Endothelial cell of umbilical vein (primary cell): ENCODE data around the gene SLC66A2. TPM values are rescaled to one million over a fixed set of nuclear protein-coding genes. Genes with fewer than 3 reads are reported as not detected.

Source experiments
- BruUV-seq: library from RNA; stranded (reverse); fragments of 400-500 nt; replicated peaks from 2 replicates; lab custom pipeline; 2021; lab: Mats Ljungman, UMichigan
- CTCF ChIA-PET: fragments of 300-600, 350-600 bp; sonication (Branson Sonifier 250); formaldehyde crosslinking; loops from one replicate; lab custom pipeline; 2021; ENCODE audit warnings: antibody characterized with exemption, inconsistent platforms; lab: Charles Lee
- POLR2A ChIA-PET: fragments of 300-600, 350-600 bp; sonication (Branson Sonifier 250); formaldehyde crosslinking; loops from one replicate; lab custom pipeline; 2021; ENCODE audit warnings: antibody characterized with exemption, inconsistent platforms; lab: Charles Lee
- DNase-seq: peaks from one replicate; pipeline ENCODE4 v3.0.0-alpha.2; 2011; ENCODE audit warnings: low read depth, low spot score
- FAIRE-seq: peaks from 2 replicates; lab custom pipeline; 2011; peaks lifted over from hg19 to GRCh38; lab: Jason Lieb, UNC
- H2AFZ ChIP-seq: 2 replicates; pipeline ENCODE4 v1.6.0; 2012; ENCODE audit warnings: low read depth, low read length, control low read depth, inconsistent platforms
- H3K27ac ChIP-seq: 2 replicates; pipeline ENCODE4 v1.5.1; 2011; ENCODE audit warnings: low read depth, mild to moderate bottlenecking, control low read depth, low read length, moderate library complexity; ENCODE audit not compliant: insufficient read depth
- H3K27me3 ChIP-seq, 2 experiments: 2 replicates each; pipeline versions ENCODE4 v1.6.0 to v1.6.1; 2011; ENCODE audit warnings: low read length in 2 of 2, mixed read lengths in 1 of 2; ENCODE audit not compliant: control insufficient read depth in 2 of 2, insufficient read depth in 2 of 2
- H3K36me3 ChIP-seq, 2 experiments: 2 replicates in 1 of 2; 3 replicates in 1 of 2; pipeline ENCODE4 v1.5.1; 2011; ENCODE audit warnings: low read length in 2 of 2, mild to moderate bottlenecking in 1 of 2, moderate library complexity in 1 of 2; ENCODE audit not compliant: control insufficient read depth in 2 of 2, insufficient read depth in 2 of 2; ENCODE audit errors: extremely low read depth in 1 of 2
- H3K4me1 ChIP-seq: 3 replicates; pipeline ENCODE4 v1.5.1; 2011; ENCODE audit warnings: mild to moderate bottlenecking, low read length; ENCODE audit not compliant: control insufficient read depth, insufficient read depth; ENCODE audit errors: extremely low read depth
- H3K4me2 ChIP-seq: 2 replicates; pipeline ENCODE4 v1.6.1; 2011; ENCODE audit warnings: low read length, control low read depth, mixed read lengths; ENCODE audit not compliant: insufficient read depth
- H3K4me3 ChIP-seq, 3 experiments: fragments of 200-600 bp in 1 of 3; sonication (generic), shearing (Covaris generic) in 1 of 3; replicated peaks in 1 of 3; 2 replicates each; pipeline ENCODE4 v1.5.1; 2011 to 2016; ENCODE audit warnings: control low read depth in 3 of 3, low read length in 3 of 3, mild to moderate bottlenecking in 2 of 3, inconsistent platforms in 1 of 3, low read depth in 1 of 3, moderate library complexity in 1 of 3; ENCODE audit not compliant: insufficient read depth in 1 of 3
- H3K79me2 ChIP-seq: 2 replicates; pipeline ENCODE4 v1.6.0; 2012; ENCODE audit warnings: low read length, inconsistent platforms; ENCODE audit not compliant: control insufficient read depth, insufficient read depth
- H3K9ac ChIP-seq: replicated peaks from 2 replicates; pipeline ENCODE3; 2011; ENCODE audit warnings: low read length, control low read depth; ENCODE audit not compliant: insufficient read depth; ENCODE audit errors: extremely low read depth
- H3K9me1 ChIP-seq: replicated peaks from 3 replicates; pipeline ENCODE4 v1.6.0; 2011; ENCODE audit warnings: mild to moderate bottlenecking, low read length; ENCODE audit not compliant: control insufficient read depth, insufficient read depth; ENCODE audit errors: extremely low read depth
- H3K9me3 ChIP-seq: replicated peaks from 2 replicates; pipeline ENCODE4 v1.5.1; 2012; ENCODE audit warnings: low read length, inconsistent platforms; ENCODE audit not compliant: control insufficient read depth, insufficient read depth
- H4K20me1 ChIP-seq: replicated peaks from 2 replicates; pipeline ENCODE3; 2011; ENCODE audit warnings: mild to moderate bottlenecking, low read length; ENCODE audit not compliant: control insufficient read depth, insufficient read depth; ENCODE audit errors: extremely low read depth
- CTCF ChIP-seq, 2 donors: IDR thresholded peaks; 1 replicate in 1 of 2; 2 replicates in 1 of 2; pipeline ENCODE4 v1.5.1; 2011; ENCODE audit warnings: low read length in 2 of 2, mild to moderate bottlenecking in 2 of 2, moderate library complexity in 2 of 2, control low read depth in 1 of 2, inconsistent platforms in 1 of 2, low read depth in 1 of 2; ENCODE audit not compliant: insufficient read depth in 1 of 2; ENCODE audit errors: extremely low read depth in 1 of 2
- EZH2 ChIP-seq: IDR thresholded peaks from 2 replicates; pipeline ENCODE4 v1.6.1; 2012; ENCODE audit warnings: borderline replicate concordance, low read depth, mild to moderate bottlenecking, moderate library complexity, low read length, inconsistent platforms; ENCODE audit not compliant: severe bottlenecking
- FOS ChIP-seq: IDR thresholded peaks from 2 replicates; pipeline ENCODE4 v1.6.1; 2011; ENCODE audit warnings: mild to moderate bottlenecking, low read length, moderate library complexity, borderline replicate concordance; ENCODE audit not compliant: insufficient read depth
- GATA2 ChIP-seq: IDR thresholded peaks from 2 replicates; pipeline ENCODE4 v1.7.0; 2011; ENCODE audit warnings: low read depth, mild to moderate bottlenecking, moderate library complexity, mixed read lengths, low read length; ENCODE audit not compliant: insufficient read length, insufficient read depth
- MYC ChIP-seq: IDR thresholded peaks from one replicate; pipeline ENCODE4 v1.6.1; 2011; ENCODE audit warnings: mild to moderate bottlenecking, low read depth, low read length
- POLR2AphosphoS5 ChIP-seq: IDR thresholded peaks from 2 replicates; pipeline ENCODE4 v1.6.1; 2012; ENCODE audit warnings: low read depth, mild to moderate bottlenecking, control low read depth, low read length, moderate library complexity; ENCODE audit not compliant: insufficient read depth
- dilution Hi-C: fragments of 300-500 bp; cut with MboI; formaldehyde crosslinking; loops from one replicate; pipeline ENCODE4 v1.15.0; 2019; ENCODE audit warnings: low sequenced_read_pairs; ENCODE audit not compliant: extremely low pct_ligation_motif_present
- intact Hi-C: fragments of 100-400 bp; cut with micrococcal nuclease; formaldehyde crosslinking; loops from one replicate; pipeline ENCODE4 v1.10.0; 2022
- polyA plus RNA-seq, 4 experiments: library from polyadenylated mRNA; depleted of rRNA in 3 of 4; stranded (reverse) in 3 of 4; unstranded in 1 of 4; fragments of >200 nt; gene quantifications; 2 replicates each; pipeline versions ENCODE4 v1.2.1 to v1.2.3, GENCODE V29; 2011 to 2012; ENCODE audit warnings: missing spikeins in 1 of 4
- total RNA-seq: library from RNA; stranded (reverse); gene quantifications from 2 replicates; pipeline ENCODE4 v1.2.3, GENCODE V29; 2021

The SLC66A2 gene
- total and polyA plus RNA-seq, 2 donors (not counting 3 experiments of a cell fraction or from before 2014, with no cell fraction given): 32.5 to 37.1 TPM

GRCh38 chr18:79896738-79897137 lies 54.7 kb downstream of the SLC66A2 start:
- TF ChIP-seq MYC (no peak), POLR2AphosphoS5 (no peak)
- Histone ChIP-seq H3K4me1 (no peaks in the 10 kb centered on the region), H4K20me1 (no peaks in the 10 kb centered on the region), H3K9ac (no peak overlapping the region), H3K9me3 (peaks cover 17% of the 10 kb centered on the region), H3K27me3 (no peaks in the 10 kb centered on the region), H3K27ac (no peak overlapping the region), H3K36me3 (no peaks in the 10 kb centered on the region), H3K79me2 (no peaks in the 10 kb centered on the region), H2AFZ (no peak overlapping the region), H3K4me3 (no peak overlapping the region), H3K4me2 (no peak overlapping the region), H3K9me1 (no peaks in the 10 kb centered on the region)
- ChIA-PET CTCF (interaction anchor here (0.8 kb wide), 1 partner anchor 9 kb away, joined by 3 read pairs; no protein-coding TSS in a partner anchor), POLR2A (no interaction called here)
- no peak for DNase-seq
- intact Hi-C loops (no loop called here), dilution Hi-C loops (no loop called here)
- no peak for FAIRE-seq
- no TSS peak for BruUV-seq

GRCh38 chr18:79890674-79891073 lies 60.8 kb downstream of the SLC66A2 start:
- H3K4me2 ChIP-seq: no peak overlapping the region
- H3K9me1 ChIP-seq: no peaks in the 10 kb centered on the region
- no TSS peak for BruUV-seq
- CTCF ChIA-PET: interaction anchor here (1.0 kb wide), 1 partner anchor 11 kb away, joined by 3 read pairs; no protein-coding TSS in a partner anchor
- H3K79me2 ChIP-seq: no peaks in the 10 kb centered on the region
- H4K20me1 ChIP-seq: no peaks in the 10 kb centered on the region
- no peak overlapping the region for H3K27ac ChIP-seq
- DNase-seq (no peak), FAIRE-seq (no peak)
- no peak overlapping the region for H2AFZ ChIP-seq
- H3K36me3 ChIP-seq: no peaks in the 10 kb centered on the region
- intact Hi-C loops: no loop called here
- no peak for TF ChIP-seq CTCF (IDR thresholded peaks at IDR 0.05; ENCODE audit: extremely low read depth in 1 of 2, insufficient read depth in 1 of 2, low read depth in 1 of 2, low read length in 2 of 2)
- TF ChIP-seq POLR2AphosphoS5: no peak
- TF ChIP-seq EZH2: no peak
- no peak for TF ChIP-seq MYC
- TF ChIP-seq FOS: no peak
- no peak for TF ChIP-seq GATA2
- H3K4me1 ChIP-seq: no peaks in the 10 kb centered on the region
- H3K27me3 ChIP-seq: no peaks in the 10 kb centered on the region
- dilution Hi-C loops: no loop called here
- H3K4me3 ChIP-seq: no peak overlapping the region
- POLR2A ChIA-PET: no interaction called here
- no peak overlapping the region for H3K9ac ChIP-seq
- peaks cover 13% of the 10 kb centered on the region for H3K9me3 ChIP-seq
